Body of pancreas (tissue), 4 donors: ENCODE measurements around the gene CDH4.

Source experiments
- CTCF ChIP-seq, 7 experiments: fragments of 450-650 bp in 4 of 7; fragments of 200-600 bp in 3 of 7; sonication (generic) in 3 of 7; IDR thresholded peaks; one replicate each; pipeline ENCODE4 v1.5.1; 2016 to 2019; ENCODE audit warnings: antibody characterized with exemption in 7 of 7
- POLR2A ChIP-seq, 3 donors: fragments of 450-650 bp; IDR thresholded peaks; one replicate each; pipeline ENCODE4 v1.6.1; 2016; ENCODE audit warnings: antibody characterized with exemption in 3 of 3, mild to moderate bottlenecking in 2 of 3

- TF ChIP-seq CTCF (IDR thresholded peaks at IDR 0.05), result no peak
- no peak for TF ChIP-seq POLR2A (IDR thresholded peaks at IDR 0.05)
Observed at GRCh38 chr20:61430228-61430624, 178.2 kb downstream of the CDH4 start.
